Osteoblast (primary cell): ENCODE results near the gene RIC8B. TPM values are rescaled to one million over a fixed set of nuclear protein-coding genes. Genes with fewer than 3 reads are reported as not detected.

Experiments
- DNase-seq: peaks from one replicate; pipeline ENCODE4 v3.0.0; 2011; ENCODE audit warnings: low spot score, mixed read lengths; ENCODE audit not compliant: insufficient read length; ENCODE audit errors: missing footprints
- H2AFZ ChIP-seq: 2 replicates; pipeline ENCODE4 v1.6.0; 2011; ENCODE audit warnings: mild to moderate bottlenecking, low read length
- H3K27ac ChIP-seq: 2 replicates; pipeline ENCODE4 v1.5.1; 2011; ENCODE audit warnings: mild to moderate bottlenecking, low read depth, low read length, moderate library complexity
- H3K27me3 ChIP-seq: 2 replicates; pipeline ENCODE4 v1.6.0; 2012; ENCODE audit warnings: mild to moderate bottlenecking, control low read depth, inconsistent platforms, low read length, moderate library complexity; ENCODE audit not compliant: insufficient read depth
- H3K36me3 ChIP-seq: 2 replicates; pipeline ENCODE4 v1.5.1; 2011; ENCODE audit warnings: mild to moderate bottlenecking, low read length, control low read depth, moderate library complexity; ENCODE audit not compliant: insufficient read depth
- H3K4me1 ChIP-seq: 2 replicates; pipeline ENCODE4 v1.5.1; 2011; ENCODE audit warnings: mild to moderate bottlenecking, low read length, control low read depth, moderate library complexity; ENCODE audit not compliant: insufficient read depth
- H3K4me2 ChIP-seq: 2 replicates; pipeline ENCODE4 v1.6.0; 2011; ENCODE audit warnings: mild to moderate bottlenecking, low read length; ENCODE audit not compliant: insufficient read depth
- H3K4me3 ChIP-seq: fragments of 200-600 bp; sonication (generic); 3 replicates; pipeline ENCODE4 v1.5.1; 2012; ENCODE audit warnings: mild to moderate bottlenecking, low read length, inconsistent platforms; ENCODE audit not compliant: insufficient read depth
- H3K79me2 ChIP-seq: 2 replicates; pipeline ENCODE4 v1.6.0; 2012; ENCODE audit warnings: mild to moderate bottlenecking, low read length, control low read depth, inconsistent platforms; ENCODE audit not compliant: insufficient read depth
- H3K9me3 ChIP-seq: 2 replicates; pipeline ENCODE4 v1.5.1; 2011; ENCODE audit warnings: low read depth, low read length, control low read depth
- H4K20me1 ChIP-seq: 2 replicates; pipeline ENCODE4 v1.6.0; 2012; ENCODE audit warnings: mild to moderate bottlenecking, low read length, control low read depth; ENCODE audit not compliant: insufficient read depth
- CTCF ChIP-seq: IDR thresholded peaks from 2 replicates; pipeline ENCODE4 v1.5.1; 2011; ENCODE audit warnings: mild to moderate bottlenecking, low read depth, low read length, moderate library complexity; ENCODE audit errors: extremely low read depth
- total RNA-seq: library from RNA; depleted of rRNA; stranded (reverse); fragments of >200 nt; gene quantifications from 2 replicates; pipeline ENCODE4 v1.2.3, GENCODE V29; 2012

Gene RIC8B
- total RNA-seq, 1 donor = 13.4 TPM

GRCh38 chr12:106847861-106848260 lies 73.4 kb downstream of the RIC8B start:
- no peak for TF ChIP-seq CTCF
- no peak overlapping the region for H3K4me2 ChIP-seq
- H4K20me1 ChIP-seq = no peaks in the 10 kb centered on the region
- H2AFZ ChIP-seq = no peak overlapping the region
- H3K4me1 ChIP-seq = no peaks in the 10 kb centered on the region
- peaks cover 18% of the 10 kb centered on the region for H3K36me3 ChIP-seq
- H3K79me2 ChIP-seq = no peaks in the 10 kb centered on the region
- no peaks in the 10 kb centered on the region for H3K9me3 ChIP-seq
- H3K27me3 ChIP-seq = no peaks in the 10 kb centered on the region
- no peak overlapping the region for H3K4me3 ChIP-seq
- H3K27ac ChIP-seq = no peak overlapping the region
- no peak for DNase-seq

- no peak overlapping the region for H3K27ac ChIP-seq
- H2AFZ ChIP-seq = no peak overlapping the region
- no peak overlapping the region for H3K4me3 ChIP-seq
- no peak overlapping the region for H3K4me2 ChIP-seq
- no peak for TF ChIP-seq CTCF
- H3K79me2 ChIP-seq = no peaks in the 10 kb centered on the region
- H4K20me1 ChIP-seq = no peaks in the 10 kb centered on the region
- no peaks in the 10 kb centered on the region for H3K4me1 ChIP-seq
- DNase-seq = no peak
- peaks cover 10% of the 10 kb centered on the region for H3K36me3 ChIP-seq
- H3K9me3 ChIP-seq = no peaks in the 10 kb centered on the region
- H3K27me3 ChIP-seq = no peaks in the 10 kb centered on the region
Observed at GRCh38 chr12:106851306-106851705, 76.8 kb downstream of the RIC8B start.

- no peak overlapping the region for H3K4me2 ChIP-seq
- TF ChIP-seq CTCF = no peak
- no peaks in the 10 kb centered on the region for H4K20me1 ChIP-seq
- H3K9me3 ChIP-seq = no peaks in the 10 kb centered on the region
- H3K79me2 ChIP-seq = no peaks in the 10 kb centered on the region
- DNase-seq = no peak
- H3K27me3 ChIP-seq = no peaks in the 10 kb centered on the region
- no peak overlapping the region for H3K27ac ChIP-seq
- no peaks in the 10 kb centered on the region for H3K4me1 ChIP-seq
- H3K4me3 ChIP-seq = no peak overlapping the region
- H2AFZ ChIP-seq = no peak overlapping the region
- H3K36me3 ChIP-seq = peaks cover 9% of the 10 kb centered on the region
Observed at GRCh38 chr12:106854723-106855122, 80.2 kb downstream of the RIC8B start.

GRCh38 chr12:106855221-106855758 lies 80.8 kb downstream of the RIC8B start:
- Histone ChIP-seq H3K27me3 (no peaks in the 10 kb centered on the region), H3K4me2 (no peak overlapping the region), H2AFZ (no peak overlapping the region), H3K79me2 (no peaks in the 10 kb centered on the region), H3K36me3 (peaks cover 9% of the 10 kb centered on the region), H3K4me1 (no peaks in the 10 kb centered on the region), H3K9me3 (no peaks in the 10 kb centered on the region), H4K20me1 (no peaks in the 10 kb centered on the region), H3K4me3 (no peak overlapping the region), H3K27ac (no peak overlapping the region)
- no peak for TF ChIP-seq CTCF
- no peak for DNase-seq
